ENCODE data around the gene SPOCK1. TPM values are rescaled to one million over a fixed set of nuclear protein-coding genes. Genes with fewer than 3 reads are reported as not detected.
"Not testable (repeated sequence)": the region's sequence is repeated elsewhere in the genome, so short reads cannot be mapped to it uniquely, and the experiment has no call there.

SPOCK1 gene
- polyA plus RNA-seq, 1 donor from 2014 or later: not detected

DNA sequence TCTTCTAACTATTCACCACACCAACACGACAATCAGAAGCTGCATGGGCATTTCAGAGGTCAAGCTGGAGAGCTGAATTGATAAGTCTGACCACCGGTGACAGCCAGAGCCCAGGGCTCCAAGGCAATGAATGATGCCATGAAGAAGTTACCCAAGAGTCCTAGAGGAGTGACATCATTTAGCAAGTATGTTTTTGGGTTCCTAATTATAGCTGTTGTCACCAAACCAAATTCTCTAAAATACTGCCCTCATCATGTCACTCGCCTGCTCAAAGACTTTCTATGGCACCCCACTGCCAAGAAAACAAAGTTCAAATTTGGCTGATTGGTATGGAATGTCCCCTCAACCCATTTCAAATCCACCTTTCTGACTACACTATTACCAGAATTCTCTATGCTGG lies 235.1 kb downstream of the SPOCK1 start:
- no peaks in the 10 kb centered on the region for H3K4me1 Mint-ChIP-seq
- no peak overlapping the region for H3K4me3 Mint-ChIP-seq
- H3K36me3 Mint-ChIP-seq: no peaks in the 10 kb centered on the region
- H3K27me3 Mint-ChIP-seq: peaks cover 2% of the 10 kb centered on the region
- peaks cover 0 to 3% (median 2%) of the 10 kb centered on the region in 3 donors for H3K9me3 Mint-ChIP-seq
- no peak overlapping the region for H3K27ac Mint-ChIP-seq

DNA sequence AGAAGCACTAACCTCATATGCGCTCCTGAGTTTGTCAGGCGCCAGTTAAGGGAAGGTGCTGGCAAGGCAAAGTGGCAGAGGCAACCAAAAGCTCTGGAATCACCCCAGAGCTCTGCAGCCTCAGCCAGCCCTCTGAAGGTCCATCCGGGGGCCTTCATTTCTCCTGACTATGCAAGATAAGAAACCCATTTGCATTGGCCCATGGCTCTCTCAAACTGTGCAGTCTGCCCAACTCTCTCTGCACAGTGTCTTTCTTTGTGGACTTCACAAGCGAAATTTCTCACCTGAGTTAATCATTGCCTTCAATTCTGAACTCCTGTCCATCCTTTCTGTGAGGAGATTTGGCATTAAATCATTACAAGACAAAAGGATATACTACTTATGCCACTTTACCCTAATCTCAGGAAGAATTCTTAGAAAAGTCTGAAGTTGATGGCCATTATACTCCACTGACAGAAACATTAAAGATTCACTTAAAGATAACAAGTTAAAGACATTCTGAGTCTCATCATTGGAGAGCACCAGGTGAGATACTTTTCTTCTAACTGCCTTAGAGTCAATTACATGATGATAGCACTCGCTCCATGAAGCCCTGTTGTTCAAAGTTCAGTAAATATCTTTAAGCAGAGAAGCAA lies 235.6 kb downstream of the SPOCK1 start:
- H3K9me3 Mint-ChIP-seq: peaks cover 0 to 4% (median 4%) of the 10 kb centered on the region in 3 donors
- H3K4me1 Mint-ChIP-seq: no peaks in the 10 kb centered on the region
- peaks cover 2% of the 10 kb centered on the region for H3K27me3 Mint-ChIP-seq
- H3K27ac Mint-ChIP-seq: no peak overlapping the region
- no peaks in the 10 kb centered on the region for H3K36me3 Mint-ChIP-seq
- no peak overlapping the region for H3K4me3 Mint-ChIP-seq

DNA sequence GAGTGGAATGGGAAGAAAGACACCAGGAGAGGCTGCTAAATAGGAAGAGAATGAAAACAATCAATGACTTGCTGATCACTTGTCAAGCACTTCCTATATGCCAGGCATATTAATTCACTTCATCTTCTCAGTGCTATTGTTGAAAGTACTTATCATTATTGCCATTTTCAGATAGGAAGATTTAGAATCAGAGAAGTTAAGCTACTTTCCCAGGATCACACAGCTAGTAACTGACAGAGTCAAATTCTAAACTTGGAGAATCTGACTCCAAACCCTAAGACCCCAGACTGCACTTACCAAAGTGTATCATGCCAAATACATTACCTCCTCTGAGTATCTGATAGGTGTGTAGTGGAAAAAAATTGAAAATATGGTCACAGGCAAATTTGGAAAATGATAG lies 236.3 kb downstream of the SPOCK1 start:
- H3K4me3 Mint-ChIP-seq: no peak overlapping the region
- no peaks in the 10 kb centered on the region for H3K36me3 Mint-ChIP-seq
- H3K27ac Mint-ChIP-seq: no peak overlapping the region
- peaks cover 2% of the 10 kb centered on the region for H3K27me3 Mint-ChIP-seq
- no peaks in the 10 kb centered on the region for H3K4me1 Mint-ChIP-seq
- H3K9me3 Mint-ChIP-seq: peaks cover 0 to 4% (median 4%) of the 10 kb centered on the region in 3 donors

DNA sequence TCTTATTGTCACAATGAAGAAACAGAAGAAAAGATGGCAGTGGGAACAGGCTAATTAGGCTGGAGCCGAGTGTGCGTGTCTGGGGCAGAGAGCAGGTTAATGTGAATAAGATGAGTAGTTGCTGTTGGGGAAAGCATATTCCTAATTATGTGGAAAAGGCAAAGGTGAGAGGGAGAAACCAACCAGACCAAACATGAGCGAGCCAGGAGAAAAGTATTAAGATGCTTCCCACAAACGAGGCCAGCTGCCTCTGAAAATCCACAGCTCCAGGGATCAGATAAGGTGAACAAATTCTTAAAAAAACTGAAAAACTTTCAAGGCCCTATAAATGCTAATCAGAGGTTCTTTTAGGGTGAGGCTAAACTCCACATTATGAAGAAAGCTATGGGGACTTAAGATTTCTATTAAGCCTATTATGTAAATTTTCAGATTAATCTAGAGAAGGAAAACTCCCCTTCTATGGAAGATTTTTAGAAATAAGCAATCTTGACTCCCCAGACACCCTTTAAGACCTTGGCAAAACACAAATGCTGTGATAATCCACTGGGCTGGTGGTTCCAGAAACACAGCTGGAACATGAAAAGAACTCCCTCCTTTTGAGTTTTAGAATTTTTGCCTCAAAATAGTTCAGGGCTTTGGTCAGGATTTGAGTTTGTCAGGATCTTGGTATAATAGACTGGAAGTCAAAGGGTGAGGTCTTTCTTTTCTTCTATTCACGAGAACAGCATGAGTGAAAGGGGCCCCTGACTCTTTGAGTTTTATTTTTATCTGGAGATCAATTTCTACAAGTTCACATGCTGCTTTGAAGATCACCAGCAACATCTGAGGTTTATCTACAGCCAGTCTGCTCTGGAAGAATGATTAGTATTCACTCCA lies 238.1 kb downstream of the SPOCK1 start:
- peaks cover 0 to 4% (median 4%) of the 10 kb centered on the region in 3 donors for H3K9me3 Mint-ChIP-seq
- H3K27ac Mint-ChIP-seq: no peak overlapping the region

DNA sequence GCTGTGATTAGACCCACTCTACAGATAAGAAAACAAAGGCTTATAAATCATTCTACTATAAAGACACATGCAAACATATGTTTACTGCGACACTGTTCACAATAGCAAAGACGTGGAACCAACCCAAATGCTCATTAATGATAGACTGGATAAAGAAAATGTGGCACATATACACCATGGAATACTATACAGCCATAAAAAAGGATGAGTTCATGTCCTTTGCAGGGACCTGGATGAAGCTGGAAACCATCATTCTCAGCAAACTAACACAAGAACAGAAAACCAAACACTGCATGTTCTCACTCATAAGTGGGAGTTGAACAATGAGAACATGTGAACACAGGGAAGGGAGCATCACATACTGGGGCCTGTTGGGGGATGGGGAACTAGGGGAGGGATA lies 240.0 kb downstream of the SPOCK1 start:
- not testable (repeated sequence) for H3K9me3 Mint-ChIP-seq, H3K36me3 Mint-ChIP-seq, H3K27me3 Mint-ChIP-seq, H3K4me1 Mint-ChIP-seq, H3K27ac Mint-ChIP-seq, H3K4me3 Mint-ChIP-seq

More for the DNA sequence above, 238.1 kb downstream of the SPOCK1 start:
- H3K4me1 Mint-ChIP-seq: no peaks in the 10 kb centered on the region
- peaks cover 2% of the 10 kb centered on the region for H3K27me3 Mint-ChIP-seq
- H3K4me3 Mint-ChIP-seq: no peak overlapping the region
- H3K36me3 Mint-ChIP-seq: no peaks in the 10 kb centered on the region

DNA sequence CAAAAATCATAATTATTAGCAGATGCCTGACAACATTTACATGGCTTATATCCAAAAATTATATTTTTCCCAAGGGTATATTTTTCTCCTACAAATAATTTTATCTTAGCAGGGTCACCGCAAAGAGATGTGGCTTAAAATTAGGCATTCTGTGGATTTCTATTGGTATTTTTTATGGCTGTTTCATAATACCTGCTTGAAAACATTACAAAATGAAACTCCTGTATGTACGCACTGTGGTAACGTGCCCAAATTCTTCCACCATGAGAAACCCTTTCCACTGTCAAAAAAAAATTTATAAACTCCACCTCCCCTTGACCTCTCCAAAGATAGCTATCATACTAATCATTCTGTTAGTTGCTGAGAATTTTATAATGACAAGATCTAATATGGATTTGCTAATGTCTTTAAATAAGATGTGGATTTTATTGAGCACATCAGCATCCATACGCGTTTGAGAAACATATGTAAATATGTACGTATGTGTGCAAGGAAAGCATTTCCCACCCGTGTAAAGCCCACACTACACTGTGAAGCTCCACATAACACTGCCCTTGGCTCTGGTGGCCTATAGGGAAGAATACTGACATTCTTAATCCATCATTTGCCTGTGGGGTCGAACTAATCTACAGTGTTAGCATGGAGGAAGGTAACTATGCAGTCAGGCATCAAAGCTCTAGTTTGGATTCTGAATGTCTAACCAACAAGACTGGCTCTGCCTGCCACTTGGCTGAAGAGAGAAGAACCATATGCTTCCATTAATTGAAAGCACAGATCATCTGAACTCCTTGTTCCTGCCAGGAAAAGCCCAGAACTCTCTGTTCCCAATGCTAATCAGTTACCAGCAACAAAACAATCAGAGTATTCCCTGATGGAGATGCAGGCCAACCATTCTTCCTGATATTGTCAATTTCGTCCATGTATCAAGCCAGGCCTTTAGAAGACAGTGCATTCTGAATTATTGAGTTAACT lies 244.7 kb downstream of the SPOCK1 start:
- no peaks in the 10 kb centered on the region for H3K4me1 Mint-ChIP-seq
- no peak overlapping the region for H3K4me3 Mint-ChIP-seq
- no peaks in the 10 kb centered on the region for H3K27me3 Mint-ChIP-seq
- no peaks in the 10 kb centered on the region for H3K36me3 Mint-ChIP-seq
- peaks cover 0 to 5% (median 2%) of the 10 kb centered on the region in 3 donors for H3K9me3 Mint-ChIP-seq
- H3K27ac Mint-ChIP-seq: no peak overlapping the region

DNA sequence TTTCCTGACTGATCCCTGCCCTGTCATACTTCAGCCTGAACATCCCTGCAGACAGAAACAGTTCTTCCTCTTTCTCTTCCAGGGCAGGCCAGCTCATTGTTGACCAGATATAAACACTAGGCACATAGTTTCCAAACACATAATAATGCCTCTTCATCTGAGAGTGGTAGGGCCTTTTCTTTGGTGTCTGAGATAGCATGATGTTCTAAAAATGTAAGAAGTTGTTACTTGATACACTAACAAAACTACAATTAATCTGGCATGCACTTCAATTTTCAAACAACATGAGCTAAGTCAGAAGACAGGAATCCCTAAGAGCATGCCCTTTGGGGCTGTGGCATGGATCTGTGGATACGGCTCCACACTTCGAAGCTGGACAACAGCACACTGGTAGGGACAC lies 246.6 kb downstream of the SPOCK1 start:
- peaks cover 0 to 3% (median 0%) of the 10 kb centered on the region in 3 donors for H3K9me3 Mint-ChIP-seq
- H3K27me3 Mint-ChIP-seq: no peaks in the 10 kb centered on the region
- H3K36me3 Mint-ChIP-seq: peaks cover 3% of the 10 kb centered on the region
- H3K27ac Mint-ChIP-seq: no peak overlapping the region
- no peaks in the 10 kb centered on the region for H3K4me1 Mint-ChIP-seq
- H3K4me3 Mint-ChIP-seq: no peak overlapping the region

DNA sequence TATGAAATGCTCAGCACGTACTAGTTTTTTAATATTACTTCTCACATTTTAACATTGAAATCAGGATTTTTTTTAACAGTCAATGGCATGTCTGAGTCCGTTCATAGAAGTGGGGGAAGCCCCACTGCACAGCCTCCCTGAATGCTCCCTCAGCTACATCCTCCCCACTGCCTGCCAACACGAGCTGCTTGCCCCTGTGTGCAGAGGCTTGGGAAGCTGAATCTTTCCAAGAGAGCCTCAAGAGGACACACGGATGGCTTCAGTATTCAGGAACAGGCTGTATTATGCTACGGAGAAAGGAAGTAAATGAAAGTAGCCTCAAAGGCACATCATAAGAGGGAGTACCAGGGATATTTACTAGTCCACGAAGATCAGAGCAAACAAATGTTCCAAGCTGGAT lies 248.7 kb downstream of the SPOCK1 start:
- Mint-ChIP-seq H3K27me3 (no peaks in the 10 kb centered on the region), H3K4me3 (no peak overlapping the region), H3K36me3 (peaks cover 3% of the 10 kb centered on the region)

DNA sequence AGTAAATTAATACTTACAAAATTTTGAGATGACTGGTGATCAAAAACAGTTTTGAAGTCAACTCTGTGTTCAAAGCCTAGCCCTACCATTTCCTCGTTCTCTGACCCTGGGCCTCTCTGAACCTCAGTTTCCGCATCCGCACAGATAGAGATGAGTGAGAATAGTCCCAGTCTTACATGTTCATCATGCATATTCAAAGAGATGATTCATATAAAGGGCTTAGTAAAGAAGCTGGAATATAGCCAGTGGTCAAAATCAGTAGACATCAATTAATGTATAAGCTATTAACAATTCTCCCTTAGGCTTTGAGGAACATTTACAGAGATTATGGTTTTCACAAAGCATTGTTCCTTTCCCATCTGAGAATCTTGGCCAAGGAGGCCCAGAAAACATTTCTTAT lies 250.6 kb downstream of the SPOCK1 start:
- Mint-ChIP-seq H3K4me3 (no peak overlapping the region), H3K9me3 (peaks cover 0 to 2% (median 2%) of the 10 kb centered on the region in 3 donors), H3K27me3 (no peaks in the 10 kb centered on the region), H3K27ac (no peak overlapping the region), H3K4me1 (no peaks in the 10 kb centered on the region), H3K36me3 (peaks cover 3% of the 10 kb centered on the region)

More for the DNA sequence above, 248.7 kb downstream of the SPOCK1 start:
- no peaks in the 10 kb centered on the region for H3K4me1 Mint-ChIP-seq
- no peak overlapping the region for H3K27ac Mint-ChIP-seq
- H3K9me3 Mint-ChIP-seq: peaks cover 0 to 3% (median 2%) of the 10 kb centered on the region in 3 donors

DNA sequence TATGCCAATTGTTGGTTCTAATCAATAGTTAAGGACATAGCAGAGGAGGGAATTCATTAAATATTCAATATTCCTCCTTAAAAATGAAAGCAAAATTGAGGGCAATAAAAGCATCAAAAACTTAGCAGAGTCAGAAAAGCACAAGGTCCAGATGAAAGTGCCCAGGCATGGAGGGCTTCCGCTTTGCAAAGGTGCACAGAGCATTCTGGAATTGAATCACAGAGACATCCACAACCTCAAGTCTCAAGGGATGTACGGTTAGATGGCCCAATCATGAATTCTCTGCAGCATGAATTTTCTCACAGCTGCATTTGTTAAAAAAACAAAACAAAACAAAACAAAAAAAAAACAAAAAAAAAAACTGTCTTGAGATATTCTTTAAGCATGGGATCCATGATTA lies 253.7 kb downstream of the SPOCK1 start:
- H3K4me3 Mint-ChIP-seq: no peak overlapping the region
- peaks cover 2 to 3% (median 2%) of the 10 kb centered on the region in 3 donors for H3K9me3 Mint-ChIP-seq

DNA sequence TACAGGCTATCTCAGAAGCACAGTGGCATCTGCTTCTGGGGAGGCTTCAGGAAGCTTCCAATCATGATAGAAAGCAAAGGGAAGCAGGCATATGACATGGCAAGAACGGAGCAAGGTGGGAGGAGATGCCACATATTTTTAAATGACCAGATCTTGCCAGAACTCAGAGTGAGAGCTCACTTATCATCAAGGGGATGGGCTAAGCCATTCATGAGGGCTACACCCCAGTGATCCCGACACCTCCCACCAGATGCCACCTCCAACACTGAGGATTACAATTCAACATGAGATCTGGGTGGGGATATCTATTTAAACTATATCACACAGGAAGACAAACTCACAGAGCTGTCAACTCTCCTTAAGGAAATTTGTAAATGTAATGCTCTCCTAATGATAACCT lies 258.8 kb downstream of the SPOCK1 start:
- no peaks in the 10 kb centered on the region for H3K36me3 Mint-ChIP-seq
- H3K9me3 Mint-ChIP-seq: peaks cover 0 to 3% (median 2%) of the 10 kb centered on the region in 3 donors
- H3K4me3 Mint-ChIP-seq: no peak overlapping the region
- H3K27ac Mint-ChIP-seq: no peak overlapping the region
- H3K4me1 Mint-ChIP-seq: no peaks in the 10 kb centered on the region
- H3K27me3 Mint-ChIP-seq: peaks cover 7% of the 10 kb centered on the region

More for the DNA sequence above, 253.7 kb downstream of the SPOCK1 start:
- Mint-ChIP-seq H3K27ac (no peak overlapping the region), H3K4me1 (no peaks in the 10 kb centered on the region), H3K27me3 (peaks cover 3% of the 10 kb centered on the region), H3K36me3 (peaks cover 3% of the 10 kb centered on the region)

DNA sequence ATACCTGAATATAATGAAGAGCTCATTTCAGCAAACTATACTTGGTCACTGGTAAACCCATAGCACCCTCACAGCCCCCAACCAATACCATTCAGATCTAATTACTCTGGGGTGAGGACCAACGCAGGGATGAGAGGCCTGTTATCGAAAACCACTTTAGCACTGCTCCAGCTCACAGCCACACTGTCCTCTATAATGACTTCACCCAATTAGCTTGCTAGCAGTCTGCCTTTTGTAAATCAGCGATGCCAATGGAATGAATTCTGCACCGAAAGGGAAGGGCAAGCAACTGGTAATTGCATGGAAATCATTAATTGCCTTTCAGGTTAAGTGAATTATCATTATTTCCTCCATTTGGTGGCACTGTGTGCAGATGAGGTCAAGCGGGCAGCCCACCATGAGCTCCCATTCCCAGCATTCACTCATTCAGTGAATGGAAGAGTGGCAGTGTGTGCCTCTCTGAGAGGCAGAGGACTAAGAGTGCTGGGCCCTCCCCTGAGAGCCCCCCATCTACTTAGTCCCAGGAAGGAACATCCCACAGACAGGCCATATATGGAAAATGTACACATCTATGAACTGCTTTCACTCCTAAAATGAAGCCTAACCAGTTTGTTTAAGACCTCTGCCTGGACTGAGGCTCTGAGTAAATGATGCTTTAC lies 262.1 kb downstream of the SPOCK1 start:
- H3K27me3 Mint-ChIP-seq: peaks cover 10% of the 10 kb centered on the region

DNA sequence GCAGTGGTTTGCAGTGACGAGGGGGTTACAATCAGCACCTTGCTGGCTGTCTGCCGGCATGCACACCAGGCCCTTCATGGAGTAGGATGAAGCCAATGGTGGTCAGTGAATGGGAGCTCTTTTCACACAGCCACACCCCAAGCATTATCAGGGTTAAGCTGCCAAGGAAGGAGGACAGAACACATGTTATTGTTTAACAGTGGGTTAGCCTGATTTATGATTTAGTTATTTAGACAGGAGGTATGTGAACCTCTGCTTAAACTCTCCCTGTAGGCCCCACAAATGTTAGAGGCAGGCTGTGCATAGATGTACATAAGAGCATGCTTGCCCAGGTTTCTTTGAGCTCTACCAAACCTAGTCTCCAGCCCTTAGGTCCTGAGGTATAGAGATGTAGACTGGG lies 262.9 kb downstream of the SPOCK1 start:
- no peaks in the 10 kb centered on the region for H3K4me1 Mint-ChIP-seq
- no peak overlapping the region for H3K27ac Mint-ChIP-seq
- no peaks in the 10 kb centered on the region for H3K36me3 Mint-ChIP-seq

More for the DNA sequence above, 262.1 kb downstream of the SPOCK1 start:
- H3K4me1 Mint-ChIP-seq: no peaks in the 10 kb centered on the region
- H3K4me3 Mint-ChIP-seq: no peak overlapping the region
- no peaks in the 10 kb centered on the region for H3K36me3 Mint-ChIP-seq
- H3K9me3 Mint-ChIP-seq: peaks cover 0 to 2% (median 0%) of the 10 kb centered on the region in 3 donors
- no peak overlapping the region for H3K27ac Mint-ChIP-seq

More for the DNA sequence above, 262.9 kb downstream of the SPOCK1 start:
- Mint-ChIP-seq H3K4me3 (no peak overlapping the region), H3K27me3 (peaks cover 8% of the 10 kb centered on the region), H3K9me3 (no peaks in the 10 kb centered on the region)

Data from IgD-negative memory B cell (primary cell).